Cardiac septum (tissue), 1 donor: ENCODE data around the gene ETV4. TPM values are rescaled to one million over a fixed set of nuclear protein-coding genes. Genes with fewer than 3 reads are reported as not detected.
"Not testable (repeated sequence)": the region's sequence is repeated elsewhere in the genome, so short reads cannot be mapped to it uniquely, and the experiment has no call there.

Experiments
- DNase-seq: peaks from one replicate; pipeline ENCODE4 v3.0.0-alpha.2; 2020; ENCODE audit warnings: low spot score
- intact Hi-C: fragments of 100-400 bp; cut with DNase I; formaldehyde crosslinking; loops from one replicate; pipeline ENCODE4 v1.14.0; 2022
- total RNA-seq: library from RNA; stranded (reverse); fragmentation: NEBNext Ultra II Directional; extraction: Animal tissue kit (Norgen Biotek cat#: 25700); gene quantifications from one replicate; pipeline ENCODE4 v1.2.1, GENCODE V29; 2021
- donor health status: DM: no; HTN: no; CAD: no.

Gene ETV4
- total RNA-seq, 1 donor from 2014 or later, result 3.5 TPM

- peak; percentile 63 for DNase-seq
- intact Hi-C loops, result no loop called here
These were observed 19.1 kb downstream of the ETV4 start for GRCh38 chr17:43526886-43527648.

- peak; percentile 1 for DNase-seq
- intact Hi-C loops, result loop anchor here (5.0 kb wide), 1 partner anchor 52 kb away; no protein-coding TSS in a partner anchor
These were observed 21.1 kb downstream of the ETV4 start for GRCh38 chr17:43524945-43525575.

GRCh38 chr17:43521389-43521788 is 24.8 kb downstream of the ETV4 start:
- no peak for DNase-seq
- intact Hi-C loops, result loop anchor here (5.0 kb wide), 1 partner anchor 56 kb away; no protein-coding TSS in a partner anchor

GRCh38 chr17:43517615-43518386 is 28.3 kb downstream of the ETV4 start:
- DNase-seq, result no peak
- intact Hi-C loops, result no loop called here

GRCh38 chr17:43517161-43517560 is 29.0 kb downstream of the ETV4 start:
- DNase-seq, result no peak
- intact Hi-C loops, result no loop called here

GRCh38 chr17:43515656-43516055 is 30.5 kb downstream of the ETV4 start:
- DNase-seq, result no peak
- intact Hi-C loops, result no loop called here

GRCh38 chr17:43511199-43511598 is 34.9 kb downstream of the ETV4 start:
- intact Hi-C loops, DNase-seq: not testable (repeated sequence)

- DNase-seq, intact Hi-C loops: not testable (repeated sequence)
These were observed 36.7 kb downstream of the ETV4 start for GRCh38 chr17:43509440-43509839.

- intact Hi-C loops, result no loop called here
- no peak for DNase-seq
These were observed 55.5 kb downstream of the ETV4 start for GRCh38 chr17:43490621-43491020.

GRCh38 chr17:43483674-43484551 is 62.2 kb downstream of the ETV4 start, which contains the start of gene DHX8:
TSS of gene DHX8 (plus strand) at chr17:43483975. CDS start at chr17:43484038, 63 bp downstream.
- intact Hi-C loops, result loop anchor here (1.0 kb wide), 1 partner anchor 90 kb away; no protein-coding TSS in a partner anchor
- DNase-seq, result peak; percentile 99

GRCh38 chr17:43482103-43483012 is 63.8 kb downstream of the ETV4 start:
- no peak for DNase-seq
- intact Hi-C loops, result loop anchor here (1.0 kb wide), 1 partner anchor 88 kb away; no protein-coding TSS in a partner anchor

GRCh38 chr17:43479948-43480347 is 66.2 kb downstream of the ETV4 start:
- intact Hi-C loops, result no loop called here

More at GRCh38 chr17:43479948-43480347, 66.2 kb downstream of the ETV4 start:
- DNase-seq, result no peak

Other genes with a start within 250 kb of the ETV4 start
- 4.4 TPM for gene ARL4D, start 147.3 kb downstream of the ETV4 start, total RNA-seq
- gene DHX8, start 62.4 kb downstream of the ETV4 start, total RNA-seq, result 32.7 TPM
- 19.8 TPM for gene MEOX1, start 115.6 kb upstream of the ETV4 start, total RNA-seq
- 0.24 TPM for gene SOST, start 212.5 kb upstream of the ETV4 start, total RNA-seq
- 224 TPM for gene DUSP3, start 232.6 kb upstream of the ETV4 start, total RNA-seq
- not detected for gene CFAP97D1, start 234.1 kb upstream of the ETV4 start, total RNA-seq